ENCODE measurements around the gene TBC1D5.
"Not testable (repeated sequence)": the region's sequence is repeated elsewhere in the genome, so short reads cannot be mapped to it uniquely, and the experiment has no call there.

The TBC1D5 gene

DNA sequence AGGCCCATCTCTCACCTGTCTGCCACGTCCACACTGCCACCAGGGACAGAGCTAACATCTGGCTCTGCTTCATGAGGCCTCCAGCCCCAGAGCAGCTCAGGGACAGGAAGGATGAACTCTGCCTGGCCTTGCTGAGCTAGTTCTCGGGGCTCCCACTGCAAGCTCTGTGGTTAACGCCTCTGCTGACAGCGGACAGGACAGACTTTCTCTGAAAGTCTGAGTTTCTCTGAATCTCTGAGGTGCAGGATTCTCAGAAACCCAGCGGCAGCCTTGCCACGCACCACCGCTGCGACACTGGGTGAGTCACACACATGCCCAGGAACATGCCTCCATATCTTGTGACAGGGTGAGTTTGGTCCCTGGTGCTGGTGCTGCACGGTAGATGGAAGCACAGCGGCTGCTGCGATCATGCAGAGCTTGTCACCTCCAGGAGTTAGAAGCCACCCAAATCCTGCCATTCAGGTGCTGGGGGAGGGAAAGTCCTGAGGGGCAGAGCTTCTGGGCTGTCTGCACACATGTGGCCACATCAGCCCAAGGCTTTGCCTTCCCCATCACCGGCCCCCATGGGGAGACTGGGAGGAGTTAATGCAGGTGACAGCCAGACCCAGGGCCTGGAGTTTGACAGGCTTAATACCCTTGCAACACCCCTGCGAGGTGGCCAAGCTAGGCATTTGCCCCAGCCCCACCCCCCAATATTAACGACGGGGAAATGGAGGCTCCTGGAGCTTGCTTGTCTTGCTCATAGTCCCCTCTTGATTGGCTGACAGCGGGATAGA lies 590.6 kb downstream of the TBC1D5 start:
- DNase-seq, result no peak

DNA sequence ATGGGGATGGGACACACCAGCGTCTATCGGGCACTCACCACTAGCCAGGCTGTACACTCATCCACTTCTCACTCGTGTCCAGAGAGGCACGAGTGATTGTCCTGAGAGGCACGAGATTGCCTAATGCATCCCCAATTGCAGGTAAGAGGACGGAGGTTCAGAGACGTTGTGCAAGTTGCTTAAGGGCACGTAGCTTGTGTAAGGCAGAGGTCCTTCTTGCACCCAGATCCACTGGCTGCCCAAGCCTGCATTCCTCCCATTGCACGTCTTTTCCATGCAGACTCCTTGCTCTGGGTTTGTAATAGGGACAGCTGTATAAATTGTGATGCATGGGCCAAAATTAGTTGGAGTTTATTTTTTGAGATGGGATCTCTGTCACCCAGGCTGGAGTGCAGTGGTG lies 593.4 kb downstream of the TBC1D5 start:
- DNase-seq, result no peak

DNA sequence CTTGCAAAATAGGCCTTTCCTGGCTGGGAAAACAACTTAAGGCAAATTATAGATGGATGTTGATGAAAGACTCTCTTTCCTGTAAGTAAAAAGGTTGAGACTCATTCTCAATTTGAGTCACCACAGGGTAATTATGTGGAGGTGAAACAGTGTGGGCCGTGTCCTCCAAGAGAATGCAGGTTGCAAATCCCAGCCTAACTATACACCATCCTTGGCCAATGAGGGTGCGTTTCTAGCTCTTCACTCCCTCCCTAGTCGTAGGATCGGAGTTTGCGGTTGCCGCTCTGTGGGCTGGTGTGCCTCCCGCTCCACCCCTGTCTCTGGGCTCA lies 597.8 kb downstream of the TBC1D5 start:
- DNase-seq, result no peak

- no peak for DNase-seq
These were observed 598.4 kb downstream of the TBC1D5 start for GRCh38 chr3:17143893-17144664.

- no peak for DNase-seq
These were observed 599.9 kb downstream of the TBC1D5 start for GRCh38 chr3:17142516-17142915.

- no peak for DNase-seq
These were observed 600.7 kb downstream of the TBC1D5 start for GRCh38 chr3:17141699-17142098.

DNA sequence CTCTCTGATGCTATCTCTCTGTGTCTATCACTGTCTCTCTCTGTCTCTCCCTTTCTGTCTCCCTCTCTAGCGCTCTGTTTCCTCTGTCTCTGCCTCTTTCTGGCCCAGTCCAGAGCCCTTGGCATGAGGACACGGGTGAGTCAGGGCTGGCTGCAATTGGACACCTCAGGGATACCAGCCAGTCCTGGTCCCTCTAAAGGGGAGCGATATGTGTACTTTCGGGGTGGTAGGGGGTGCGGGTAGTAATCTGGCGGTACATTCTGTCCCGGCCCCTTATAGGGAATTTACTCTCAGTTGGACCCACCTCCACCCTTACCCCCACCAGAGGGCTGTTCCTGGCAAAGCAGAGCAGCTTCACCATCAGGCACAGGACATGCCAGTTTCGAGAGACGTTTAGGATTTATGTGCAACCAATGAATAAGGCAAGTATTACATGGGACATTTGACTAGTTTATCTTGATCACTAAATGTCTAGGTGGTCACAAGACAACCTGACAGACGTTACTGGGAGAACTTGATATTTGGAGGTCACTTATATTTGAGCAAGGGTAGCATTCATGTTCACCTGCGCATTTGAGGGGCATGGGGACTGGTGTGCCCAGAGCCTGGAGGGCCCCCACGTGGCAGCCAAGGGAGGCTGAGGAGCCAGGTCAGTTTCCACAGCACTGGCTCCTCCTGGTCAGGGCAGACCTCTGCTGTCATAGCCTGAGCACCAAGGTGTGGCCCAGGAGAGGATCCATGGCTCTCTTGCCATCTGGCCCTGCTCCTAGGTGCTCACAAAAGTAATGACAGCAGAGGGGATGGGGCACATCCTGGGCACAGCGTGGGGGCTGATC lies 601.5 kb downstream of the TBC1D5 start:
- DNase-seq, result no peak

DNA sequence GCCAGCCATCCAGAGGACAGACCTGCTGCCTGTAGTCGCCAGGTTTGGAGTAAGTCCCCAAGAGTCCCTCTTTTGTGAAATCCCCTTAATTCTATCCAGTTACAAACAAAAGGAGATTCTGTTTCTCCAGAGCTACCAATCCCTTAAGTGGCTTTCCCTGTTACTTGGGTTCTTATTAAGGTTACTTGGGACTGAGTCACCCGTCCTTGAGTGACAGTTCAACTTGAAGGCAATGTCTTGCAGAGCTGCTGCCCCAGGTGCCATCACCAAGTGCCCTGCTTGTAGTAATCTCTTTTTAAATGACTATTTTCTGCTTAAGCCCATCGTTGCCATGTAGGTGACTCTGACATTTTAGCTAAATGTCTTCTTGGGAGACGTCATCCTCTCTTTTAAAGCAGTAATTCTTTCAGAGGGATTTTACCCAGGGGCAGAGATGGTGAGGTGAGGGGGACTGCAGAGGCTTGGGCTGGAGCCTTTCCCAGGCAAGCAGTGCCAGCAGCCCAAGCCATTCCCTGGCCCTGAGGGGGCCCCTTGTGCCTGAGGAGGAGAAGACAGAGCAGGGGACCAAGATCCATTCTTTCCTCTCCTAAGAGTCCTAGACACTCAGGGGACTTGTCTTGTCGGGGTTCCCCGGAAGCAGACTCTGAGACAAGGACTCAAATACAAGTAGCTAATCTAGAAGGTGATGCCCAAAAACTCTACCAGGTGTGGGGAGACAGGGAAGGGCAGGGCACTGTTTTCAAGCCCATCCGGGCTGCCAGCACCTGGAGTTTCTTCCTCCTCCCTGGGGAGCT lies 604.0 kb downstream of the TBC1D5 start:
- no peak for DNase-seq

DNA sequence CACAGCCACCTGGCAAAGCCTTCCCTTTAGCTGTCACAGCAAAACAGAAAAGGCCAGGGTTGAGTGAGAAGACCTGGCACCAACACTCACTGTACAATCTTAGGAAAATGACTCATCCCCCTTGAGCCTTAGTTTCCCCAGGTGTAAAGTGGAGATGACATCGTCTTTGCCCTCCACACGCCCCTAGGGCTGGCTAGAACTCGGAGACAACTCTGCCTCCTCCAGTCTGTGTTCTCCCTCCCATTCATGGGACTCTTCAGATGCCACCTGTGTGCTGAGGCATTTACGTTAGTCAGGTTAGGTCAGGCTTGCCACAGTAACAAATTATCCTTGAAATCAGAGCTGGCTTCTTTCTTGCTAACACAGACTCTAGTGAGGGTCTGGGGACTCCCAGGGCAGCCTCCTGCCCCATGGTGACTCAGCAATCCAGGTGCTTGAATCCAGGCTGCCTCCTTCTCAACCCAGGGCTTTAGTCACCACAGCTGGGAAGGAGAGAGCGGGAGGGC lies 605.1 kb downstream of the TBC1D5 start:
- DNase-seq, result no peak

DNA sequence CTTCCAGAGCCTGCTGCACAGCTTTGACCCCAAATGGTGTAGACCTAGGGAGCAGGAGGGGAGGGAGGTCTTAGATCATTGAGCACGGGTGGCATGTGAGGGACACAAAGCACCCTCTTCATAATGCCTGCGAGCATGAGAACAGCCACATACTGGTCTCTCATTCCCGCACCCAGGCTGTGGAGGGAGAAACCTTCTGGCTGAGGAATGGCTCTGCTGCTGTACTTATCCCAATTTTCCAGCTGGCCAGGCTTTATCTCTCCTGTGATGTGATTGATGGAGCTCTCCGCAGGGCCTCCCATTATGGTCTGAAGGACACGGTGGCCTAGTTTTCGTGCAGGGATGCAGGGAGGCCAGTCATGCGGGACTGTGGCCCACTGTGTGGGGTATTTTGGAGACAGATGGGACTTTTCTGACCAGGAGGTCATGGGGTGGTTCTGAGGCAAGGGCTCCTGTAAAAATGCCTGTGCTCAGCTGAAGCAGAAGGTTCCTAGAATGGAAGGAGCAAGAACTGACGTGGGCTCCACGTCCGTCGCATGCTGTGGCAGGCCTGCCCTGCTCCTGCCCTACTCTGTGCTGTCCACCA lies 606.2 kb downstream of the TBC1D5 start:
- DNase-seq, result no peak

GRCh38 chr3:17135696-17136095 lies 606.7 kb downstream of the TBC1D5 start:
- DNase-seq, result no peak

DNA sequence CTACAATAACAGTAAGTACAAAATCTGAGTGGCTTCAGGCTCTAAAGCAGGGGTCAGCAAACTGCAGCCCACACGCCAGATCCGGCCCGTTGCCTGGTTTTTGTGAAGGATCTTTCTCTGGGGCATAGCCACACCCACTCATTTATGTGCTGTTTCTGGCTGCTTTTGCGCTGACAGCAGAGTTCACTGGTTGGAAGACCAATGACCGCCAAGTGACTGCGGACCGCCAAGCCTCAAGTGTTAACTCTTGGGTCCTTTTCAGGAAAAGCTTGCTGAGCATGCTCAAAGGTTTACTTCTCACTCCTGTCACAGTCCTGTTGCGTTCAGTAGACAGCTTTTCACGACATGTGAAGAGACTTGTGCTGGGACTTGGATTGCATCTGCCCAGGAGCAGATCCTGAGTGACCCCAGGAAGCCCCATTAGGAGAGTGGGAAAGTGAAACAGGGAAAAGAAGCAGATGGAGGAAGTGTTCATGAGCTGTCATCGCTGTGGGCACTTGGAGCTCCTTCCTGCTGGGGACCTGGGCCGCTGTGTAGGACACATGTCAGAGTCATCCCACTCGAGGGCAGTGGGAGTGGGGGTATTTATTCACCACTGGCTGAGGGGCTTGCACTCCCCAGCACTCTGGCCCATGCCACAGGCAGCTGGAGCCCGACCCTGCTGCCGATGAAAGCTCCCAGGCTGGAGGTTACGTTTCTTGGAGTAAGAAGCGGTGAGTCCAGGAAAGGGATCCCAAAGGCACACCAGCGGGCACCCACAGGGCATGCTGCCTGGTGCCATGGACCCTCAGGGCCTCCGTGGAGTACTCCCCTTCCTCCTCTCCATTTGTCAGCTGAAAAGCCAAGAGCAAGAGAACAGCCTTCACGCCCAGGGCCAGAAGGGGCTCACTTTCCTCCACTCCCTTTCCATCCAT lies 608.5 kb downstream of the TBC1D5 start:
- no peak for DNase-seq

- no peak for DNase-seq
These were observed 609.9 kb downstream of the TBC1D5 start for GRCh38 chr3:17132286-17133115.

DNA sequence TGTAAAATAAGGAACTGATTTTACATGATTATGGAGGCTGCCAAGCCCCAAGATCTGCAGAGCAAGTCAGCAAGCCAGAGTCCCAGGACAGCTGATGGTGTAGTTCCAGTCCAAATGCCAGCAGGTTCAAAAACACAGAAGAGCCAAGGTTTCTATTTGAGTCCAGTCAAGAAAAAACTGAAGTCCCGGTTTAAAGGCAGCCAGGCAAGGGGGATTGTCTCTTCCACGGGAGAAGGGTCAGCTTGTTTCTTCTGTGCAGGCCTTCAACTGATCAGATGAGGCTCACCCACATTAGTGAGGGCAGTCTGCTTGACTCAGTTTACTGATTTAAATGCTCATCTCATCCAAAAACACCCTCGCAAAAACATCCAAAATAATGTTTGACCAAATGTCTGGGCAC lies 611.5 kb downstream of the TBC1D5 start:
- no peak for DNase-seq

GRCh38 chr3:17129556-17129955 lies 612.9 kb downstream of the TBC1D5 start:
- DNase-seq, result no peak

DNA sequence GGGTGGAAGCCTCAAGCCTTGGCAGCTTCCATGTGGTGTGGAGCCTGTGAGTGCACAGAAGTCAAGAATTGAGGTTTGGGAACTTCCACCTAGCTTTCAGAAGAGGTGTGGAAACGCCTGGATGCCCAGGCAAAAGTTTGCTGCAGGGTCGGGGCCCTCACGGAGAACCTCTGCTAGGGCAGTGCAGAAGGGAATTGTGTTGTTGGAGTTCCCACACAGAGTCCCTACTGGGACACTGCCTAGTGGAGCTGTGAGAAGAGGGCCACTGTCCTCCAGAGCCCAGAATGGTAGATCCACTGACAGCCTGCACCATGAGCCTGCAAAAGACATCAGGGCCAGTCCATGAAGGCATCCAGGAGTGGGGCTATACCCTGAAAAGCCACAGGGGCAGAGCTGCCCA lies 613.8 kb downstream of the TBC1D5 start:
- DNase-seq, result not testable (repeated sequence)

DNA sequence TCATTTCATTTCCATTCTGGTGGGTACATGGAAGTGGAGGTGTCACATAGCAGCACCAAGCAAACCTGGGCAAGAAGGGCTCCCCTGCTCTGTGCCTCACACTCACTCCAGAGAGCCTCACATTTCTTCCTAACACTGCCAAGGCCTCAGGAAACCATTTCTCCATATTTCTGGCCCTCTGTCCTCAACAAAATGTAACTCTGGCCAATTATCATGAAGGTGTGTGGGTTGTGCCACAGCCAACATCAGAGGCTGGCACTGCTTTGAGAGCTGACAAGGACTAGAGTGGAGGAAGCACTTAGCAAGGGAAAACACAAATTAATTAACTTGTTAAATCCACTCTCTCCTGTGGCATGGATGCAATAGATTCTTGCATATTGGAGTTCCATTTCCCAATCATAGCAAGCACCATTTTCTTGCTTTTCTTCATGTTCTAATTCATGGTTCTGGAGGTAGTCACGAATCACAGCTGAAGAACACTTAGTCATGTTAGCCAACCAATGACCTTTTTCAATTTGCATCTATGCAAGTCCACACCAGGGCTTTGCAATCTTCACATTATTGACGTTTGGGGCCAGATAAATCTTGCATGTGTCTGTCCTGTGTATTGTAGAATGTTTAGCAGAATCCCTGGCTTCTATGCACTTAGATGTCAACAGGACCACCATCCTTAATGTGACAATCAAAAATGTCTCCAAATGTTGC lies 616.5 kb downstream of the TBC1D5 start:
- DNase-seq, result no peak

- DNase-seq, result no peak
These were observed 619.7 kb downstream of the TBC1D5 start for GRCh38 chr3:17122758-17123157.

DNA sequence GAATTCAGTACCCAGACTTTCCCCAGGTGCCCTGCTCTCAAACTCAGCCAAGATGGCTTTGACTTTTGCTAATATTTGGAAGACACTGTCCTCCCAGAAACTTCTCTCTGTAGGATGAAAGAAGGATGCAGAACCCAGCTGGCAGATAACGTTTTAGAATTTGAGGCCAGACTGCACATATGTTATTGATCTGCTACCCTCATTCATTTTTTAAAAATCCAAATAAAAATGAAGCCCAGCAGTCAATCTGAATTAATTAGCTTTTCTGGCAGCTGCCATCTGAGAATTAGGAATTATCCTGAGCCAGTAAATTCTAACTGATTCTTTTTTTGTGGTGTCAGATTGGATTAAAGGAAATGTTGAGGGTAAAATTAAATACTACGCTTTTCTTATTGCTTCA lies 621.1 kb downstream of the TBC1D5 start:
- no peak for DNase-seq

DNA sequence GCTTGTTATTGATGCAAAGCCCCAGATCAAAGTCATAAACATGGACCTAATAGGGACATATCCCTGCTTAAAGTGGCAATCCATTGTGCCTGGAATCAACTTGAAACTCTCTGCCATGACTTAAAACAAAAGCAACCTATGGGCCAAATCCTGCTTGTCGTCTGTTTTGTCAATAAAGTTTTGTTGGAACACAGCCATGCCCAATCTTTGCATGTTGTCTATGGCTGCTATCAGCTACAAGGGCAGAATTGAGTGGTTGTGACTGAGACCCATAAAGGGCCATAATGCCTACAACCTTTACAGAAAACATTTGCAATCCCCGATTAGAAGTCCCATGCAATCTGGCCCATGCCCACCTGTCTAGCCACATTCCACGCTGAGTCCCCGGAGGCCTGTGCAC lies 622.3 kb downstream of the TBC1D5 start:
- DNase-seq, result no peak
